NCI-H524 (cell line): ENCODE results near the gene OR51A4.
"Not testable (repeated sequence)": the region's sequence is repeated elsewhere in the genome, so short reads cannot be mapped to it uniquely, and the experiment has no call there.

Experiments
- DNase-seq, 2 experiments: peaks; one replicate each; lab custom pipeline; 2025; lab: John Stamatoyannopoulos, UW

The OR51A4 gene

DNA sequence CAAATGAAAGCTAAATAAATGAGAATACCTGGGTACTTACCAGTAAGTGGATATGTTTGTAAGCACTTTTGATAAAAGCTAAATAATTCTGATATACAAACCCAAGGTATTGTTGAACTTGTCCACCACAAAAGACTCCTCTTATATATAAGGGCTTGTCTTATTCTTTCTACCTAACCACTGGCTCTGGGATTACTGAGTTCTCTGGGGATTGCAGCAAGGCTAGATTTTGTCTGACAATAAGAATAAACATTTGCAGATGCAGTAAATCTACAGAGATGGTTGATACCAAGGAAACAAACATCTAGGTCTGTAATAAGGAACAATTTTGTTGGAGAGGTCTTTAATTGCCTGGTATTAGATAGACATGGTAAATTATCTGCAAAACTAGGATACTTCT is at the start of gene OR51A4:
OR51A4 (minus strand) TSS at position 101 of the 400 bp plus-strand sequence. CDS start 505 bp downstream, outside the sequence.
- DNase-seq, result no peak

DNA sequence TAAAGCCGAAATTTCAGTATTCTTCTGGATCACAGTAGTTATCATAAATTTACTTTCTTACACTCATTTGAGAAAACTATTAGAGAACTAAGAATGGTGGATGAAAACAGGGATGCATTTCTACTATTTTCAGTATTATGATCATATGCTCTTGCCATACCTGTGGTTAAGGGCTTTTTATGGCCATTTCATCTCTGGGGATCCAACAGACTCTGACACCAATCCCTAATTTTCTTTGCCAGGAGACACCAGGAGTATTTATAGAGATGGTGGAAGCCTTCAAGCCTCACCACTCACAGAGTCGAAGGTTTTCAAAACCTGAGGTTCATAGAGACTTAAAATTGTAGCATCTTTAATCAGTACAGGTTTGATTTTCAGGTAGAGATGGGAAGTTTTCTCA is 47.1 kb upstream of the OR51A4 start, which contains the start of gene OR51L1:
OR51L1 (plus strand) TSS at position 301 of the 400 bp plus-strand sequence. CDS start 4,132 bp downstream, outside the sequence.
- no peak for DNase-seq

GRCh38 chr11:4991060-4991459 is 43.7 kb upstream of the OR51A4 start:
- peak; percentile 16 to 53 for DNase-seq

DNA sequence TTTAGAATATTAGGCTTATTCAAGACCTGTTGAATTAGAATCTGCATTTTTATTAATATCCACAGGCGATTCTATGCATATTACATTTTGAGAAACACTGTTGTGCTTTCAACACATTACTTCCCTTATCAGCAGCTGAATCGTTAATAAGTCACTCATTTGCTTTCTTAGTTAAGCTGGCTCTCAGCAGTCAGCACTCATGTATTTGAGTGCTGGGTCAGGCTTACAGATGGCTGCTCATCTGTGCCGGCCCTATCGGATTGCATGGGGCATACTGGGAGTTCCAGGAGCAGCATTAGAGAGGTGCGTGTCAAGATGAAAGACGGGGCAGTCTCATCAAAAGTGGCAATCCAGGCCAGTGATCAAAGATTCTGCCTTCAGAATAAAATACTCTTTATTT is 36.4 kb upstream of the OR51A4 start:
- DNase-seq, result peak; percentile 36 to 82

GRCh38 chr11:4982678-4983077 is 35.3 kb upstream of the OR51A4 start:
- DNase-seq, result no peak

DNA sequence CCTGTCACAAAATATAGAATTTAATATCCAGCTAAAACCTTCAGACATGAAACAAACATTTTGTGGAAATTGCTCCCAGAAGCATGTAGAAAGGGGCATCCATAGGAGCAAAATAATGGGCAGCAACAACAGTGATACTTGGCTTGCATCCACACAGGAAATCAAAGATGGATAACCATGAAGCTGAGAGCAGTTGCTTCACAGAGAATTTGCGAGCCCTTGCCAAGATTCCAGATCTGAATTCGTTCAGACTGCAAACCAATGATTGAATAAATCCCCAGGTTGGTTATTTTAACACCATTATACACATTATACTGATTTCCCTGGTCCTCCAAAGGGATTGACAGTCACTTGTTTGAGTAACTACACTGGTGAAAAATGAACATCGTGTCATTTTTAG is 31.6 kb upstream of the OR51A4 start:
- no peak for DNase-seq

DNA sequence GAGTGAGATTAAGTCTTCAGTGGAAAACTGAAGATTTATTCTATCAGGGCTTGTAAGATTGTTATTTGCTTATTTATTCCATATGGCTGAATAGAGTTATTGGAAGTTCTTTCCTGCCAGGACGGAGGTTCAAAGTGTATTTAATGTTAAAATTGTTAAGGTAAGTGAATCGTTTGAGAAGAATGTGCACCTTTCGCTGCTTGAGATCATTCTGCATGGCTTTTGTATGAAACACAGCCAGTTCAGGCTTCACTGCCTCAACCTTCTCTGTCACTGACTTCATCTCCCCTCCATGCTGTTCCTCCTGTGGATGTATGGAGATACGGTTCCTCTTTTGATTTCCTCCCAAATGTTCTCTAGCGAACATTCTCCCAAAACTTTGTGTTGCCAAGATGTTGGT is 28.0 kb upstream of the OR51A4 start:
- no peak for DNase-seq

DNA sequence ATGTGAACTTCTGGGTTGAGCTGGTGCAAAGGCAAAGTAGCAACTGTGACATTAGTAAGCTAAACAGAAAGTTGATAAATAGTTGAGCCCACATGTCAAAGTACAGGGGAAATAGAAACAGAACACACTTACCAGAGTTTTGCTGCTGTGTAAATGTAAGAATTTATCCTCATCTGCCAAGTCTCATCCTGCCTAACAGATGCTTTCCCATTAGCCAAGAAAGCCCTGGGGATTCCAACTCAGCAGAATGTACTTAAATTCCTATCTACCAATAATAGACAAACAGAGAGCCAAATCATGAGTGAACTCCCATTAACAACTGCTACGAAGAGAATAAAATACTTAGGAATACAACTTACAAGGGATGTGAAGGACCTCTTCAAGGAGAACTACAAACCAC is 15.4 kb upstream of the OR51A4 start:
- DNase-seq, result peak; percentile 8 to 52

DNA sequence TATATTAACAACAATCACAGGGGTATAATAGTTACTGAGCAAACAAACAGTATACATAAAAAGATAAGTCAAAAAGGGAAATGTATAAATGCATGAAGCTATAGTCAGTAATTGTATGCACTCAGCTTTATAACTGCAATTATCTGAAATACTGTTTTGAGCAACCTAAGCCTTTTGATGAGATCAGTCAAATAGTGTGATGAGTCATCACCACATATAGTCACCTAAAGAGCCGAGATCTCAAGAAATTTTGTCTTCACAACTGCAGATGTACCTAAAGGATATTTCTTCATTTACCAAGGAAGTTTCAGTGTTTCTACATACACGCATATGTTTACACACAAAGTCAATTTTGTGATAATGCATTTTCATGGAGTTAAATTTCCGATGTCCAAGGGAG is 13.5 kb upstream of the OR51A4 start:
- no peak for DNase-seq

- DNase-seq, result no peak
Observed at GRCh38 chr11:4957396-4957795, 10.0 kb upstream of the OR51A4 start.

DNA sequence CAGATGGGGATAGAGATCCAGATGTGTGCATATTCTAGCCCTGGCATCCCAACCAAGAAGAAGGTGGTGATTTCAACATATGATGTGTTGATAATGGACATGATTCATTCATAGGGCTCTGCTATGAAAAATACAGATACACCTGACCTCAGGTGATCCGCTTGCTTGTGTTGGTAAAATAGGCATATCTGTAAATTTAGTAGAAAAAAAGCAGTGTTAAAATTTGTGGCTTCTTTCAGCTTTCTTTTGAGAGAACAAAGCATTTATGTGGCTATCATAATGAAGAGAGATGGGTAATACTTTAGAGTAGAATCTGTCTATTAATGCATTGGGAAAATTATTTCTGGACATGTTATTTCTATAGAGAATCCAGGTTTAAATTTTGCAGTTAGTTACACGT is 8.2 kb upstream of the OR51A4 start, which contains the start of gene OR51A2:
OR51A2 (minus strand) TSS at position 101 of the 400 bp plus-strand sequence; CDS start at position 101, 0 bp downstream.
- not testable (repeated sequence) for DNase-seq

- no peak for DNase-seq
Observed at GRCh38 chr11:4936745-4937144, 10.7 kb downstream of the OR51A4 start.

DNA sequence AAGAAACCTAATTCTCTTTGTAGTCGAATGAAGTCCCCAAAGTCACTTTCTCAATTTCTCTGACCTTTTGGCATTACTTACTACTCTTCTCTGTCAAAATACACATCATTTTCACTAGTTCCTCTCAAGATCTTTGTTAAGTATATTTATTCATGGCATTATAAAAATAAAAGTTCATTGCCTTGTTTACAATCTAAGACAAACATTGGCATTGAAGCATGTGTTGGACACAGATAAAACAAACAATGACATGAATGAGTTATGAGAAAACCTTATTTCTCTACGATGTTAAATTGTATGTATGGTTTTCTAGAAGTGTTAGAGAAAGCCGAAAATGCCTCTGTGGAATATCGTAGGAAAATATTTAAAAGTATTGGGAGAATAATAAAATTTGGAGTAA is 14.7 kb downstream of the OR51A4 start:
- no peak for DNase-seq

GRCh38 chr11:4926608-4927007 is 20.8 kb downstream of the OR51A4 start:
- no peak for DNase-seq

DNA sequence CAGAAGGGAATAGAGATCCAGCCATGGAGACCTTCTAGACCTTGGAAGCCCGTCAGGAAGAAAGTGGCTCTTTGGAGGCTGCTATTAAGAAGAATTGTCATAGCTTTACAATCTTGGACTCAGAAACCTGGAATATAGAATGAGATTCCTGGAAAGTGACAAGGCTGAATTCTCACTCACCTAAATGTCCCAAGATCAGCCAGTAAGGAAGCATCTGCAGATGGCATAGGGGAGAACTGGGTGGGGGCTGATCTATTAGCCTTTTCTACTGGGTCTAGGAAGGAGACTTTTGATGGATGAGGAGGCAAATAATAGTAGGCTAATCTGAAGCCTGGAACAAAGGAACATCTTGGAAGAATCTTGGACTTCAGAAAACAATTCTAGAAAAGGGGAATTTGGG is 23.2 kb downstream of the OR51A4 start, which contains the start of gene OR51G1:
OR51G1 (minus strand) TSS at position 101 of the 400 bp plus-strand sequence; CDS start at position 101, 0 bp downstream.
- no peak for DNase-seq

GRCh38 chr11:4922304-4922703 is 25.1 kb downstream of the OR51A4 start:
- no peak for DNase-seq

DNA sequence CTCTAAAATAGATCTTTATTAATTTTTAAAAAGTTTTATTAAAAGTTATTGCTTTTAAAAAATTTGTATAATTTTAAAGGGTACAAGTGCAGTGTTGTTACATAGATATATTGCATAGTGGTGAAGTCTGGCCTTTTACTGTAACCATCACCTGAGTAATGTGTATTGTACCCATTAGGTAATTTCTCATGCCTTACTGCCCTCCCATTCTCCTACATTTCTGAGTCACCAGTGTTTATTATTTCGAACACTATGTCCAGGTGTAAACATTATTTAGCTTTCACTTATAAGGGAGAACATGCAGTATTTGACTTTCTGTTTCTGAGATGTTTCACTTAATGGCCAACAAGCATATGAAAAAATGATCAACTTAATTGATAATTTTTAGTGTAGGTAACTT is 25.6 kb downstream of the OR51A4 start:
- no peak for DNase-seq

DNA sequence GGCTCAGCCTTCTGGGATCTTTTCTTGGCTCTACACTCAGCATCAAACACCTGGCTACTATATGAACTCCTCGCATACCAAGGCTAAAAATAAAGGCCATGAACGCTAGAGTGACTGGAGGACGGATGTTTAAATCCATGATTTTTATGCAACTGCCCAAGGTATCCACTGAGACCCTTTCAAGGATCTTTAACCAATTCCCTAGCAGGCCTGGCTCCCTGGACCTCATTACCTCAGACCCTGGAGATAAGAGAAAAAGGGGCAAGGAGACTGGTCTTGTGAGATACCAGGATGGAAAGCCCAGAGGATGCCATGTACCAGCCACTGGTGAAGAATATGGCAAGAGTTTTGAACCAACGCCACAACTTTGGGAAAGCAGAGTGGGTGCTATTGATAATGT is 28.2 kb downstream of the OR51A4 start, which contains the start of gene OR51G2:
OR51G2 (minus strand) TSS at position 101 of the 400 bp plus-strand sequence. CDS start 3,687 bp downstream, outside the sequence.
- DNase-seq, result no peak

GRCh38 chr11:4916581-4916980 is 30.8 kb downstream of the OR51A4 start:
- no peak for DNase-seq

- no peak for DNase-seq
Observed at GRCh38 chr11:4903484-4903883, 43.9 kb downstream of the OR51A4 start, which contains the start of gene OR51A7. OR51A7 (plus strand) TSS chr11:4903783; CDS start chr11:4907370, 3,587 bp downstream.
